ENCODE data around the gene TMCO4. TPM values are rescaled to one million over a fixed set of nuclear protein-coding genes. Genes with fewer than 3 reads are reported as not detected.

Gene TMCO4
- total RNA-seq, 2 experiments from 2014 or later: 13.3 to 15.9 TPM

DNA sequence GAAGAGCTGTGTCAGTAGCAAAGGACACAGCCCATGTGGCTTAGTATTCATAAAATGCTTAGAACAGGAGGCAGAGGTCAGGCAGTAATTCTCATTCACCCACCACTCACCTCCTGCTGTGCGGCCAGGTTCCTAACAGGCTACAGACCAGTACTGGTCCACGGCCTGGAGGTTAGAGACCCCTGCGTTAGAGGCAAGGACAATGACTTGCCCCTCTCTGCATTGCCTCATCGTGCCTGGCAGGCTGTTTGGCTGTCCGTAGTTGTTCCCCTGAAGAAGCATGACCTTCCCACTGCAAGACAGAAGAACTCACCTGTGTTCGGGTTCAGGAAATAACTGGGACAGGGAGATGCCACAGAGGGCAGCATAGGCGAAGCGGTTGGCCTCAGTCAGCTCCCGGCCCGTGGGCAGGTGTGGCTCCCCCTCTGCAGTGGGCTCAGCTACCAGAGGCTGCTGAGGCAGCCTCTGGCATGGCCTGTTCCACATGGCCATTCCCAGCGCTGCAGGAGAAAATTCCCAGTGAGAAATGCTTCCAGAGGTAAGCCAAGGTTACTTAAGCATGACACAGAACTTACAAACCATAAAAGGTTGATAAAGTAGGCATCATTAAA is 19.3 kb downstream of the TMCO4 start:
- no peaks in the 10 kb centered on the region for H3K27me3 Mint-ChIP-seq
- ChIA-PET POLR2A (no interaction called here), CTCF (no interaction called here)
- H3K4me1 Mint-ChIP-seq: no peaks in the 10 kb centered on the region
- peaks cover 2% of the 10 kb centered on the region for H3K9me3 Mint-ChIP-seq
- no peak overlapping the region for H3K4me3 Mint-ChIP-seq
- H3K36me3 Mint-ChIP-seq (ENCODE audit: low read depth): peaks cover 25% of the 10 kb centered on the region
- no peak overlapping the region for H3K27ac Mint-ChIP-seq
- no peak for DNase-seq

DNA sequence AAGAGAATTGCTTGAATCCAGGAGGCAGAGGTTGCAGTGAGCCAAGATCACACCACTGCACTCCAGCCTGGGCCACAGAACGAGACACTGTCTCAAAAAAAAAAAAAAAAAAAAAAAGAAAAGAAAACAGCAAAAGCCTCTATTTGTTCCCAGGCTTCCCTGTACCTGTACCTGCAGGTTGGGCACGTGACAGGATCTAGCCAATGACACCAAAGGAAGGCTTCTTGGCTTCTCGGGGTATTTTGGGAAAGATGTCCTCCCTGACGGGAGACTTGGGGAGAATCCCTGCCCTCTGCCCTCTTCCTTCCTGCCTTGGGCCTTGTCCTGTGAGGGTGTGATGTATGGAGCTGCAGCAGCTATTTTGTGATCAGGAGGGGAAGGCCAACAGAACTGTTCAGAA is 22.8 kb downstream of the TMCO4 start:
- H3K4me3 Mint-ChIP-seq: no peak overlapping the region
- H3K9me3 Mint-ChIP-seq: peaks cover 2% of the 10 kb centered on the region
- CTCF ChIA-PET: interaction anchor here (1.2 kb wide), 1 partner anchor 105 kb away, joined by 3 read pairs; the partner anchor contains the start of gene OTUD3
- peaks cover 19% of the 10 kb centered on the region for H3K36me3 Mint-ChIP-seq (ENCODE audit: low read depth)
- H3K27me3 Mint-ChIP-seq: no peaks in the 10 kb centered on the region
- no peak for DNase-seq
- POLR2A ChIA-PET: no interaction called here
- no peak overlapping the region for H3K27ac Mint-ChIP-seq
- no peaks in the 10 kb centered on the region for H3K4me1 Mint-ChIP-seq

DNA sequence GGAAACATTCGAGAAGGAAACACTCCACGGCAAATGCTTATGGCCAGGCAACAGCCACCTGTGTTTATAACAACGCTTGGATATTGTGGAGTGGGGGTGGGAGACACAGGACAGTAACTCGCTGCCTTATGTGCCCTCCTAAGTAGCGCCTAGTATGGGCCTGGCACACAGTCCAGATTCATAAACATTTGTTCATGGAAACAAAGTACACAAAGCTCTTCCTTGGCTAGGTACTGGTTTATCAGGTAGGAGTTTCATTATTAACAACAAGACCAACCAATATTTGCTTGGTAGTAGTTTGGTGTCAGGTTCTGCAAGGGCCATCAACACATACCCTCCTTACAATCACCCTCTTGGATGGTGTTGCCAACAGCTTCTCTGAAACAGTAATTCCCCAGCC is 23.4 kb downstream of the TMCO4 start:
- DNase-seq: no peak
- POLR2A ChIA-PET: no interaction called here
- no peaks in the 10 kb centered on the region for H3K4me1 Mint-ChIP-seq
- H3K9me3 Mint-ChIP-seq: peaks cover 2% of the 10 kb centered on the region
- no peak overlapping the region for H3K27ac Mint-ChIP-seq
- no peaks in the 10 kb centered on the region for H3K27me3 Mint-ChIP-seq
- H3K36me3 Mint-ChIP-seq (ENCODE audit: low read depth): peaks cover 19% of the 10 kb centered on the region
- no peak overlapping the region for H3K4me3 Mint-ChIP-seq
- CTCF ChIA-PET: no interaction called here

DNA sequence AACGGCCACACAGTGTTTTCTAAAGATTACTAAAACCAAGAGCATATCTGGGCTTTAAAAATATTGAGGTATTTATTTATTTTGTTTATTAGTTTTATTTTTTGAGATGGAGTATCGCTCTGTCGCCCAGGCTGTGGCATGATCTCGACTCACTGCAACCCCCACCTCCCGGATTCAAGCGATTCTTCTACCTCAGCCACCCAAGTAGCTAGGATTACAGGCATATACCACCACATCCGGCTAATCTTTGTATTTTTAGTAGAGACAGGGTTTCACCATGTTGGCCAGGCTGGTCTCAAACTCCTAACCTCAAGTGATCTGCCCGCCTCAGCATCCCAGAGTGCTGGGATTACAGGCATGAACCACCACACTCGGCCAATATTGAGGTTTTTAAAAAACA is 23.9 kb downstream of the TMCO4 start:
- no peak overlapping the region for H3K27ac Mint-ChIP-seq
- peaks cover 2% of the 10 kb centered on the region for H3K9me3 Mint-ChIP-seq
- H3K36me3 Mint-ChIP-seq (ENCODE audit: low read depth): peaks cover 19% of the 10 kb centered on the region
- no peak for DNase-seq
- POLR2A ChIA-PET: no interaction called here
- no peaks in the 10 kb centered on the region for H3K27me3 Mint-ChIP-seq
- CTCF ChIA-PET: no interaction called here
- H3K4me3 Mint-ChIP-seq: no peak overlapping the region
- H3K4me1 Mint-ChIP-seq: no peaks in the 10 kb centered on the region

DNA sequence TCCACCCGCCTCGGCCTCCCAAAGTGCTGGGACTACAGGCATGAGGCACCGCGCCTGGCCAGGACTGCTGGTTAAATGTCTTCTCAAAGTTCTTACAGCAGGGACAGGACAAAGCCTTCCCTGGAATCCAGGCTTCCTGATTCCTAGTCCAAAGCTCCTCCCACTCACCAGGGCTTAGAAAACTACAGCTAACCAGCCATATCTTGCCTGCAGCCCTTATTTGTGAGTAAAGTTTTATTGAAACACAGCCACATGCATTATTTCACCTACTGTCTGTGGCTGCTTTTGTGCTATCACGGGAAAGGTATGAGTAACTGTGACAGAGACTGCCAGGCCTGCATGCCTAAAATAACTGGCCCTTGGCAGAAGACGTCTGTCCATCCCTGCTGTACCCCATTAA is 24.4 kb downstream of the TMCO4 start:
- H3K9me3 Mint-ChIP-seq: peaks cover 2% of the 10 kb centered on the region
- peaks cover 19% of the 10 kb centered on the region for H3K36me3 Mint-ChIP-seq (ENCODE audit: low read depth)
- H3K27me3 Mint-ChIP-seq: no peaks in the 10 kb centered on the region
- POLR2A ChIA-PET: no interaction called here
- H3K27ac Mint-ChIP-seq: no peak overlapping the region
- no peaks in the 10 kb centered on the region for H3K4me1 Mint-ChIP-seq
- CTCF ChIA-PET: interaction anchor here (0.7 to 1.1 kb wide), 2 partner anchors 10 to 25 kb away, joined by 3 read pairs; no protein-coding TSS in a partner anchor
- DNase-seq: no peak
- H3K4me3 Mint-ChIP-seq: no peak overlapping the region

DNA sequence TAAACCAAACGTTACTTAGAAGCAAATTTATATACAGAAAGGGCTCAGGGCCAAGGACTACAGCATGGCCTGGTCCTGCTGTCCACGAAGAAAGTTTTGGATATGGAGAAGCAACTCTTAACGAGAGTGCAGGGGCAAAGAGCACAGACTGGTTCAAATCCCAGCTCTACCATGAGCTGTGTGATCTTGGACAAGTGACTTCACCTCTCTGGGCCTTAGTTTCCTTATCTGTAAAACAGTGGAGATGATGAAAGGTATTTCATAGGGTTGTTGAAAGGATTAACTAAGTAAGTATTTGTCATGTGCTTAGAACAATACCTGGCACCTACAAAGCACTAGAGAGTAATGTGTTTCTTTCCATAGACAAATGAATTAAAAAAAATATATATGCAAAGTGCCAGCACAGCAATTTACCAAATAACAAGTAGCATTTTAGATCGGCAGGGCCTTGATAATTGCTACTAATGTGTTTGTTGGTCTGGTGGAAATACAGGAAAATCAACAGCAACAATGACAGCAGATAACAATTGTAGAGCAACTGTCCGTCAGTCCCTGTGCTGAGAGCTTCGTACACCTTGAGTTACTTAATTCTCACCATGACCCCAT is 25.4 kb downstream of the TMCO4 start:
- ChIA-PET POLR2A (no interaction called here), CTCF (interaction anchor here (1.1 kb wide), 1 partner anchor 9 kb away, joined by 3 read pairs; no protein-coding TSS in a partner anchor)
- no peak overlapping the region for H3K4me3 Mint-ChIP-seq
- no peak overlapping the region for H3K27ac Mint-ChIP-seq
- no peaks in the 10 kb centered on the region for H3K4me1 Mint-ChIP-seq
- H3K36me3 Mint-ChIP-seq (ENCODE audit: low read depth): peaks cover 10% of the 10 kb centered on the region
- H3K9me3 Mint-ChIP-seq: peaks cover 2% of the 10 kb centered on the region
- no peaks in the 10 kb centered on the region for H3K27me3 Mint-ChIP-seq
- no peak for DNase-seq

DNA sequence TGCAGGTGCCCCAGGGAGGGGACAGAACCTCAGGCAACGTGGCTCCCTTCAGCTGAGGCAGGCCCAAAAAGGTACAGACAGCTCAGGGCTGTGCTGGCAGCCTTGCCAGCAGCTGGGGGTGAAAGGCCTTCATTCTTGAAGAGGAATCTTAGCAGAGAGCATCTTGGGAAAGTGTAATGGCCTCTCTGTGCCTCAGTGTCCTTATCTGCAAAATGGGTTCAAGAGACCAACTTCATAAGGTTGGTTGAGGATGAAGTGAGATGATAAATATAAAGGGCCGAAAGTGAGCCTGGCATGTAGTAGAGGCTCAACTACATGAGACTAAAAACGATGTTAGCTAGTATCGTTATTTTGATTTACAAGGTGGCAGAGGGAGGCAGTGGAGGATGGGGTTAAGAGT is 26.2 kb downstream of the TMCO4 start:
- peaks cover 2% of the 10 kb centered on the region for H3K9me3 Mint-ChIP-seq
- H3K36me3 Mint-ChIP-seq (ENCODE audit: low read depth): peaks cover 4% of the 10 kb centered on the region
- no peaks in the 10 kb centered on the region for H3K4me1 Mint-ChIP-seq
- no peak overlapping the region for H3K27ac Mint-ChIP-seq
- ChIA-PET CTCF (interaction anchor here (1.2 kb wide), 1 partner anchor 12 kb away, joined by 3 read pairs; no protein-coding TSS in a partner anchor), POLR2A (no interaction called here)
- no peaks in the 10 kb centered on the region for H3K27me3 Mint-ChIP-seq
- no peak for DNase-seq
- no peak overlapping the region for H3K4me3 Mint-ChIP-seq

DNA sequence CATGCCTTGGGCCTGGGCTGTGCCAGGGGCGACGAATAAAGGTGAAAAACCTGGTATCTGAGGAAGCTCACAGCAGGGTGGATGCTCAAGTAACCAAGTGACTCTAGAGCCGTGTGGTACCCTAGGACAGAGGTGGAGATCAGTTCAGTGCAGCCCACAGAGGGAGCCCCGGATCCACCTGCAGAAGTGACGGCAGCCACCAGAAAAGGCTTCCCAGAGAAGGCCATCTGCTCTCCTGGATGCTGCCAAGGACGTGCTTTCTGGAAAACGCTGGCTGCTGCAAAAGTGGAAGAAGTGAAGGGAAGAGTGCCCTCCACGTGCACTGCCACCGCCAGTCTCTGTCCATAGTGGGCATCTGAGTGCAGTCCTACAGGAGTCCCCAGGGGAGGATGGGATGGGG is 27.7 kb downstream of the TMCO4 start:
- no peaks in the 10 kb centered on the region for H3K9me3 Mint-ChIP-seq
- CTCF ChIA-PET: no interaction called here
- no peak for DNase-seq
- H3K27me3 Mint-ChIP-seq: no peaks in the 10 kb centered on the region
- H3K4me1 Mint-ChIP-seq: no peaks in the 10 kb centered on the region
- no peaks in the 10 kb centered on the region for H3K36me3 Mint-ChIP-seq (ENCODE audit: low read depth)
- POLR2A ChIA-PET: no interaction called here
- no peak overlapping the region for H3K4me3 Mint-ChIP-seq
- H3K27ac Mint-ChIP-seq: no peak overlapping the region

DNA sequence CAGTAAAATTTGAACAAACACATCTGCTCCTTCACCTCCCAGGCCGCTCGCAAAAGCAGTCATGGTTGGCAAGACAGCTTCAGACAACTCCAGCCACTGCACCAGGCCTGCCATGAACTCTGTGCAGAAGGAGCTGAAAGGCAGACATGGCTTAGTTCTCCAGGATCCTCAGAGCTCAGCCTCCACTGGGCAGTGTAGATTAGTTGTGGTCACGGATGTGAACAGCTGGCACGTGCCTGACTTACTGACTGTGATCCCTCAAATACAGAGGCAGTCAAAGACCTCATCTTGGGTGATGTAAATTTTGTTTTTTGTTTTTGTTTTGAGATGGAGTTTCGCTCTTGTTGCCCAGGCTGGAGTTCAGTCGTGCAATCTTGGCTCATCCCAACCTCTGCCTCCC is 28.4 kb downstream of the TMCO4 start:
- no peak overlapping the region for H3K4me3 Mint-ChIP-seq
- H3K27me3 Mint-ChIP-seq: no peaks in the 10 kb centered on the region
- POLR2A ChIA-PET: no interaction called here
- no peak for DNase-seq
- CTCF ChIA-PET: no interaction called here
- no peaks in the 10 kb centered on the region for H3K4me1 Mint-ChIP-seq
- no peaks in the 10 kb centered on the region for H3K9me3 Mint-ChIP-seq
- H3K27ac Mint-ChIP-seq: no peak overlapping the region
- H3K36me3 Mint-ChIP-seq (ENCODE audit: low read depth): no peaks in the 10 kb centered on the region

DNA sequence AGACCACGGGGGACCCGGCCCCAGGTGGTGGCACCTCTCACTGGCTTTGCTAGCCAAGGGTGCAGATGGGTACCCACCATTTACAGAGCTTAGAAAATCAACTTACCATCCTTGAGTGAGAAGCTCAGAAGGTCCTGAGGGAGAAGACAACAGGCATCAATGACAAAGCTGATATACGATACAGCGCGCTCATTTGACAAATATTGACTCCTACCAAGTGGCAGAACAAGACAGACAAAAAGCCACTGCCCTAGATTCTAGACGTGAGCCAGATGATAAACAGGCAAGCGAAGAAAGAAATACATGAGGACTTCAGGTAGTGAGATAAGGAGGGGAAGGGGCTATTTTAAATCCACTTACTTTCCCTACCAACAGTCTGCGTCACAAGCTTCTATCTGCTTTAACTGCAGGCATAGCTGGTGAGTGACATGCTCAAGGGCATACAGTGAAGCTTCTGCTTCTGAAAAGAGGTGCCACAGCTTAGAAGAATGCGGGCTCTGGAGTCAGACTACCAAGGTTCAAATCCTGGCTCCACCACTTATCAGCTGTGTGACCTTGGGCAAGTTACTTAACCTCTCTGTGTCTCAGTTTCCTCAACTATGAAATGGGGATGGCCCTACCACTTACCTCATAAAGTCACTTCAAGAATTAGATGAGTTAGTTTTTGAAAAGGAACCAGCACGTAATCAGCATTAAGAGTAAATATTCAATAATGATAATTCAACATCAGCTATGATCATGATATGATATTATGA is 29.1 kb downstream of the TMCO4 start:
- POLR2A ChIA-PET: no interaction called here

DNA sequence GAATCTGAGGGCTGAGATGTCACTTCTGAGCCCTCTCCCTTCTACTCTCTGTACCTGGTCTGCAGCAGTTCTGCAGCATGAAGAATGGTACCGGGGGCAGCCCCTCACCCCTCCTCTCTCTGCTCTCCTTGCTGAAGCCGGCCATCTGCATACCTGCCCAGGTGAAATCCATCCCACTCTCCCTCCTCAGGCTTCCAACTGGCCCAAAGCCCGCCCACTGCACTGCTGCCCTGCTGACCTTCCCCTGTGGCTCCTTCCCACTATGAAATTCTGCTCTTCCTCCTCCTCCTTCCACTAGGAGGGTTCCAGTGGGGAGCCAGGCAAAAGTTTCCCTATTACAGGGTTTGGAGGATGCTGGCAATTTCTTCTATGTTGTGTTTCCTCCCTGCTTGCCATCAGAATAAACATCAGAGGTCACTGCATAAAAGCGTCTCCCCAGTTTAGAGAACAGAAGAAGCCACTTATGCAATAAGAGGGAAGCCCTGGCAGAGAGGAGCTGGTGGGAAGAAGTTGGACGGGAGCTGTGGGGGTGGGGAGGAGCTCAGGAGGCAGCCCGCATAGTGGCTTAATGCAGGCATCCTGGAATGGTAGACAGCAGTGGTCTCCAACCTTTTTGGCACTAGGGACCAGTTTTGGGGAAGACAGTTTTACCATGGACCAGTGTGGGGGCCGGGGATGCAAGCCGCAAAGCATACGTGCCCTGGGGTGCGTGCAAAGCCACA is 30.3 kb downstream of the TMCO4 start:
- Mint-ChIP-seq H3K9me3 (no peaks in the 10 kb centered on the region), H3K27me3 (no peaks in the 10 kb centered on the region), H3K36me3 (ENCODE audit: low read depth) (no peaks in the 10 kb centered on the region), H3K4me3 (no peak overlapping the region), H3K27ac (no peak overlapping the region), H3K4me1 (peaks cover 13% of the 10 kb centered on the region)
- POLR2A ChIA-PET: no interaction called here
- DNase-seq: no peak
- CTCF ChIA-PET: no interaction called here

More for the DNA sequence above, 29.1 kb downstream of the TMCO4 start:
- no peak for DNase-seq
- Mint-ChIP-seq H3K27ac (no peak overlapping the region), H3K36me3 (ENCODE audit: low read depth) (no peaks in the 10 kb centered on the region), H3K27me3 (no peaks in the 10 kb centered on the region), H3K9me3 (no peaks in the 10 kb centered on the region), H3K4me1 (peaks cover 5% of the 10 kb centered on the region), H3K4me3 (no peak overlapping the region)
- CTCF ChIA-PET: no interaction called here

DNA sequence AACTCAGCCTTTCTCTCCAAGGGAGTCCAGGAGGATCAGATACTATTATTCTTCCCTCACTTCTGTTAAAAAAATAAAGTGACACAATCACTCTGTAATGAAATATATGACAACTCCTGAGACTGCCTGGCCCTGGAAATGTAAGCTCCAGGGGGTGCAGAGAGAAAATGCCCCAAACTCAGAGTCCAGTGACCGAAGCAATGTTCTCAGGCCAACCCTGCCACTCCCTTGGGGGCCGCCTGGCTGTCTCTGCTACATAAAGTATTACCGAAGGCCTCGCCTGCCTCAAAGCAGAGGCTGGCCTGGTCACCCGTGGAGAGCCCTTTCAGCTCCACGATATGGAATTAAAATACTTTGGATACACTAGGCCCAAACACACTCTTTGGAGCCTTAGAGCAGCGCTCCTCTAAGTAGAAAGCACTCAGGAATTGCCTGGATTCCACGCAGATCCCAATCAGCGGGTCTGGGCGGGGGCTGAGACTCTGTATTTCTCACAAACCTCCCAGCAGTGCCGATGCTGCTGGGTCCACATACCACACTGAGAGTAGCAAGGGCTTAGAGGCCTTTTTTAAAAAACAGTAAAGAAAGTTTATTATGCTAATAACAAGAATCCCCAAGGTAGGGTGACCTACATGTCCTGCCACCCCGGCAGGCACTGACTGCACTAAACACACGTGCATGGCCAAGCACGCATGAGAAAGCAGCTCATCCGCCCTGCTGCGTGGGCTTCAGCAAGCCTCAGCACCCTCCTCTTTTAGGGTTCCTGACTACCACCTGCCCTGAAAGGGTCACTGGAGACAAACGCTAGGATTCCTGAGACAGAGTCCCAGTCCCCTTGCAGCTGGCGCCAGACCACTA is 31.1 kb downstream of the TMCO4 start:
- H3K27ac Mint-ChIP-seq: no peak overlapping the region
- no peaks in the 10 kb centered on the region for H3K36me3 Mint-ChIP-seq (ENCODE audit: low read depth)
- H3K4me1 Mint-ChIP-seq: peaks cover 13% of the 10 kb centered on the region
- ChIA-PET POLR2A (no interaction called here), CTCF (no interaction called here)
- DNase-seq: no peak
- no peak overlapping the region for H3K4me3 Mint-ChIP-seq
- H3K9me3 Mint-ChIP-seq: no peaks in the 10 kb centered on the region
- H3K27me3 Mint-ChIP-seq: no peaks in the 10 kb centered on the region

Data from activated CD4-positive, alpha-beta T cell treated with anti-CD3 and anti-CD28 coated beads, Interleukin-2, amount 10 ng/mL, durations not matched to agents 7 days and 5 days (primary cell).